Measurements from ENCODE around the gene IL6ST. TPM values are rescaled to one million over a fixed set of nuclear protein-coding genes. Genes with fewer than 3 reads are reported as not detected.

IL6ST gene
- 306 and 408 TPM in 2 replicates for total RNA-seq

DNA sequence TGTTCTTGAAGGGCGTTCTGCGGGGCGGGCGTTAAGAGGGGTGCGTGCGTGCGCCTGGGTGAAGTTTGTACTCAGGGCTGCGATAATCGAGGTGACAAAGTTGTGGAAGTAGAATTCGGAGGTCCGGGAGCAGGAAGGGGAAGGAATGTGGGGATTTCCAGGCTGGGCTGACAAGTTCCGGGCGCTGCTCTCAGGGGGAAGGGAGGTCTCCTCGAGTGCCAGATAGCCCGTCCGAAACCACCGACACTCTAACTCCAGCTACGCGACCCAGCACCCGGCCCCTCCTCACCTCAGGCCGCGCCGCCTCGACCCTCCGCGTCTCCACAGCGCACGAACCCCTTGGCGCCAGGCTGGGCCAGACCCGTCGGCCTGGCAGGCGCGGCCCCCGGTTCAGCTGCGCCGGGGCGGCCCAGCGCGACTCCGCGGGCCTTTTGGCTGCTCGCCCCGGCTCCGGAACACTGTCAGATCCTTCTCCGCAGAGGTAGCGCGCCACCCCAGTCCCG is at the start of gene IL6ST:
TSS of gene IL6ST (minus strand) at position 469 of the 503 bp plus-strand sequence. CDS start 18,685 bp downstream, outside the sequence.

Other genes with a start within 250 kb of the IL6ST start
- 0.72 and 6.1 TPM in 2 replicates for gene IL31RA, start 143.6 kb downstream of the IL6ST start, total RNA-seq
- gene ANKRD55, start 238.4 kb upstream of the IL6ST start, total RNA-seq, result 0.40 TPM in 1 of 2 replicates, not detected in the other

Measured in epithelial cell of alveolus of lung (primary cell).